Activated T-helper 1 cell treated with Interleukin-2 at 50 U/mL for 16 hours (primary cell): Measurements from ENCODE around the gene GNG4.
"Not testable (repeated sequence)": the region's sequence is repeated elsewhere in the genome, so short reads cannot be mapped to it uniquely, and the experiment has no call there.

Experiments
- DNase-seq: peaks from one replicate; pipeline ENCODE4 v3.0.0-alpha.2; 2020; ENCODE audit warnings: low read depth

The GNG4 gene

GRCh38 chr1:235582130-235582529 lies 67.5 kb downstream of the GNG4 start:
- DNase-seq, result no peak

DNA sequence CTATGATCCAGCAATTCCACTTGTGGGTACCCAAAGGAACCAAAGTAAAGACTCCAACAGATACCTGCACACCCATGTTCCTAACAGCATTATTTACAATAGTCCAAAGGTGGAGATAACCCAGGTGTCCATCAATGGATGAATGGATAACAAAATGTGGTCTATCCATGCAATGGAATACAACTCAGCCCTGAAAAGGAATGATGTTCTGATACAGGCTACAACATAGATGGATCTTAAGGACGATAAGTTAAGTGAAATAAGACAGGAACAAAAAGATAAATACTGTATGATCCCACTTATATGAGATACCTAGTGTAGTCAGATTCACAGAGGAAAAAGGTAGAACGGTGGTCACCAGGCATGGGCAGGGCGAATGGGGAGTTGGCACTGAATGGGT lies 69.7 kb downstream of the GNG4 start:
- no peak for DNase-seq

DNA sequence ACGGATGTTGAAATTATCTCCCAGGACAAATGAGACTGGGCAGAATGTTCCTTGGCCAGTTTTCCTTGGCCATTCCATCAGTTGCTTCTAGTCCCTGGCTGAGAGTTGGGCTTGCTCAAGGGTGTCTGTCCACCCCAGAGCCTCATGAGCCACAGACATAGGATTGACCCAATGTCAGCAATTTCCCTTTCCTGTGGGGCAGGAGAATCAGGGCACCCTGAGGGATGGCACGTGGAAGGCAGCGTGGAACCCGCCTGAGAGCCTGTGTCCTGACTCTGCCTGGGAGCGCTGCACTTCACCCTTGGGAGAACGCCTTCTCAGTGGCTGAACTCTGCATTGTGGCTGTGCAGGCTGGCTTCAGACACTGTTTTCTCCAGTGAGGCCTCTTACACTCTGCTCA lies 74.0 kb downstream of the GNG4 start:
- no peak for DNase-seq

GRCh38 chr1:235573880-235574279 lies 75.7 kb downstream of the GNG4 start:
- DNase-seq, result no peak

DNA sequence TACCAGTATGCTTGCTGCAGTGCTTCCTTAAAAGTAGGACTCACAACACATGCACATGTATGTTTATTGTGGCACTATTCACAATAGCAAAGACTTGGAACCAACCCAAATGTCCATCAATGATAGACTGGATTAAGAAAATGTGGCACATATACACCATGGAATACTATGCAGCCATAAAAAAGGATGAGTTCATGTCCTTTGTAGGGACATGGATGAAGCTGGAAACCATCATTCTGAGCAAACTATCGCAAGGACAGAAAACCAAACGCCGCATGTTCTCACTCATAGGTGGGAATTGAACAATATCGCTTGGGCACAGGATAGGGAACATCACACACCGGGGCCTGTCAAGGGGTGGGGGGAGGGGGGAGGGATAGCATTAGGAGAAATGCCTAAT lies 76.6 kb downstream of the GNG4 start:
- DNase-seq, result not testable (repeated sequence)

DNA sequence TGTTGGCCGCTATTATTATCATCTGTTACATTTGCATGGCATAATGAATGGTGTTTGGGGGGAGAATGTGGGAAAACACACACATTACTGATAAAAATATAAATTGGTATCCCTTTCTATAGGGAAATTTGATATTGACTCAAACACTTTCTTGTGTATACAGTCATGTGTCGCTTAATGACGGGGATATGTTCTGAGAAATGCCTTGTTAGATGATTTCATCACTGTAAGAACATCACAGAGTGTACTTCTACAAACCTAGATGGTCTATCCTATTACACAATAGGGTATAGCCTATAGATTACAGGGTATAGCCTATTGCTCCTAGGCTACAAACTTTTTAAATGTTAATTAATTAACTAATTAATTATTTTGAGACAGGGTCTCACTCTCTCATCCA lies 78.1 kb downstream of the GNG4 start:
- DNase-seq, result no peak

- no peak for DNase-seq
These were observed 81.6 kb downstream of the GNG4 start for GRCh38 chr1:235567812-235568503.

GRCh38 chr1:235566084-235566483 lies 83.5 kb downstream of the GNG4 start:
- DNase-seq, result no peak

DNA sequence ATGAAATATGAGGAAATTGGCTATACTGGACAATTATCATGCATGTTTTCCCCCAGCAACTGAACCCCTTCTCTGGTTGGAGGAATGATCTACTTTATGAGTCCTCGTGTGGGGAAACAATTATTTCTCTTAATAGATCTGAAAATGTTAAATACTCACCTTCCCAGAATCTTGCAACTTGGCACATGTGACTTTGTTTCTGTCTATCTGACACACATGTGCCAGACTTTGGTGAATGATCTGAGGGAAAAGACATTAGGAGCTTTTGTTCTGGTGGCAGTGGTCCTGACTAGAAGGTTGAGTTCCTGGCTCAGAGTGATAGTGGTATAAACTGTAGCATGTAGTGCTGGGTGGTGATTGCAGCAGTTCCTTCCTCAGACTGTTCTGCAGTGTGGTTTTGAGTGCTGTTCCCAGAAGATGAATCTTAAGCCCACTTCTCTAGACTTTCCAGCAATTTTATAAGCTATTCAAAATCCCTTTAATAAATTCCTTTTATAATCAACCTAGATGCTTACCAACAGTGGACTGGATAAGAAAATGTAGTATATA lies 86.0 kb downstream of the GNG4 start:
- DNase-seq, result no peak

- no peak for DNase-seq
These were observed 87.0 kb downstream of the GNG4 start for GRCh38 chr1:235562589-235562988.

DNA sequence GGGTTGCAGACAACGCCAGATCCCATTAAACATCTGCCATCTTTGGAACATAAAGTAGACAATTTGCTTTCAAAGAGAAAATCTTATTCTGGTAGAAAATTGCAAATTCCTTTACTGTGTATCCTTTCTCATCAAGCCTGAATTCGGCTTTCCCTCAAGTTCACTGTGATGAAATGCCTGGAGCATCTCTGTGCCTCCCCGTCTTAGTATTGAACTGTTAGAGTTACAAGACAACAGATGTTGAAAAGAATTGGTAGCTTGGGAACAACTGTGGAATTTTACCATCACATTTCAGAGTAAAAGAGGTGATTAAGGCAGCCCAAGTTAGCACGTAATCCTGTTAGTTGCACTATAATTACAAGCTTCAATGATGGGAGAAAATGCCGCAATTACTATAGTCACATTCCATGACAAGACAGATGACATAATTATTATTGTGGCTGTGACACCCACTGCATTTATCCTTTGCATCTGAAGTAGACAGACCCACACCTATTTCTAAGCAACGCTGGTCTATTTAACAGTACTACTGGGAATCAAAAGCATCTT lies 90.9 kb downstream of the GNG4 start:
- DNase-seq, result no peak

GRCh38 chr1:235557495-235557894 lies 92.1 kb downstream of the GNG4 start:
- DNase-seq, result no peak

GRCh38 chr1:235556807-235557206 lies 92.8 kb downstream of the GNG4 start:
- no peak for DNase-seq

GRCh38 chr1:235553112-235553551 lies 96.5 kb downstream of the GNG4 start:
- DNase-seq, result no peak

- DNase-seq, result no peak
These were observed 97.4 kb downstream of the GNG4 start for GRCh38 chr1:235552146-235552716.

DNA sequence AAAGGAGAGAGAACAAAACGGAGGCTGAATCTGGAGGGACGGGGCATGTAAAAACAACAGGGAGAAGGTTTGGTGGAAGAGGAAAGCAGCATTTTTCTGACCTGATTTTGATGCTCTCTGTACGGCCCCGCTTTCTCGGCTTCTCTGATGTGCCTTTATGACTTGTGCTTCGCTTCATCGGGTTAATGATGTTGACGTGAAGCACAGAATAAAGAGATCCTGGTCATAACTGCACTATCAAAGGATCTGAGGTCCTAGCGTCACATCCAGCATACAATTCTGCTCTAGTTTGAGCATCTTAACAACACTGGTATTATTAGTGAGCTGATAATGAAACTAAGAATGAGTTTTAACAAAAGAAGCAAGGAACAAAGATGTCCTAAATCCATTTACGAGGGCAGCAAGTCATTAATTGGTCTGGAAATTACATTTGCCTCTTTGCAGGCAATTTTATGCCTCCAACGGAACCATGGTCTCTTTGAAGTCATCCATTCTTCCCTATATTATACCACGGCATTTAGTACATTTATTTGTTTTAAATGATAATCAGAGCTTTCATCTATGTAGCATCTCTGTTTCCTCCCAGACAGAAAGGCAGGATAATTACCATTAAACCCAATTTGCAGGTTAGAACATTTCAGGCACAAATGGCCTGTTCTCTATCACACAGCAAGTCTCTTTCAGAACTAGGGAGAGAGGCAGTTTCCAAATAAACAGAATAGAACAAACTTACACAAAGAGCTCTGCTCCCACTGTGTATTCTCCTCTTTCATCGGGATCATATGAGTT lies 100.0 kb downstream of the GNG4 start:
- no peak for DNase-seq

- DNase-seq, result not testable (repeated sequence)
These were observed 103.0 kb downstream of the GNG4 start for GRCh38 chr1:235546369-235547155.

GRCh38 chr1:235545292-235545930 lies 104.2 kb downstream of the GNG4 start:
- DNase-seq, result no peak

GRCh38 chr1:235542845-235543244 lies 106.7 kb downstream of the GNG4 start:
- not testable (repeated sequence) for DNase-seq

GRCh38 chr1:235533476-235534168 lies 116.0 kb downstream of the GNG4 start:
- no peak for DNase-seq

DNA sequence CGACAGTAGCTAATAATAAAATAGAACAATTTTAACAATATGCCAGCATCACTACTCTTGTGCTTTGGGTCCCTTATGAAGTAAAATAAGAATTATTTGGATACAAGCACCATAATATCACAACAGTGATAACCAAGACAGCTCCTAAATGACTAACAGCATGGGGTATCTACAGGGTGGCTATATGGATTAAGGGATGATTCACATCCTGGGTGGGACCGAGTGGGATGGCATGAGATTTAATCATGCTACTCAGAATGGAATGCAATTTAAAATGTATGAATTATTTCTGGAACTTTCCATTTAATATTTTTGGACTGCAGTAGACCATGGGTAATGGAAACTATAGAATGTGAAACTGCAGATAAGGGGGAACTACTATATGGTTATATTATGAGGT lies 117.2 kb downstream of the GNG4 start:
- no peak for DNase-seq
